Stimulated activated CD4-positive, alpha-beta T cell treated with anti-CD3 and anti-CD28 coated beads, Interleukin-15, amount 100 ng/mL, for 24 hours (primary cell): ENCODE data around the gene GMDS.

Experiments used
- DNase-seq: peaks from one replicate; pipeline ENCODE4 v3.0.0-alpha.2; 2020

GMDS gene

GRCh38 chr6:2237001-2237400 is 8.4 kb downstream of the GMDS start:
- DNase-seq: no peak

DNA sequence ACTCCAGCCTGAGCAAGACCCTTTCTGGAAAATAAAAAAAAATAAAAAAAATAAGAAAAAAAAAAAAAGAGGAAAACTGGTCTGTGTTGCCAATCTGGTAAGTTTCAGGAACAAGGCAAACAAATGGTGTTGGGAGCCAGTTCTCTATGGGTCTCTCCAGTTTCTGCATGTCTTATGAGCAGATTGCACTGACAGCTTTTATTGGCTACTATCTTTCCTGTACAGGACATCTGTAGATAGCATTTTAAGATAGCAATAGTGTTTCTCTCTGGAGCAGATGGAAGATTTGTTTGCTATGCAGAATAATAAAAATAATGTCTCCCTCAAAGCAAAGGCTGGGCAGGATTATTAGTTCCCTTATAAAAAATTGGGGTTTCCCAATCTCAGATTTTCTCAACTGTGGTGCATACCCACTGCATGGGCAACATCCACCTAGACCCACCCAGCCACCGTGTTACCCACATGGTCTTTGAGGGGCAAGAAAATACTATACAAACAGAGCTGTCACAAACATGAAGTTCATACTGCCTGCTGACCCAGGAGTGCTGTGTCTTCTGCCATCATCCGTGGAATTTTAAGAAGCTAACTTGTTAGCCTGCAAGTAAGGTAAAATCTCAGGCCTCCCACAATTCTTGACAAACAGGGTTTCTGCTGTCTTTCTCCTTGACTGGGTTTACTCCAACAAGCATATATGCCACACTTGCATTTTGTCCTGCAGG is 9.5 kb downstream of the GMDS start:
- no peak for DNase-seq

DNA sequence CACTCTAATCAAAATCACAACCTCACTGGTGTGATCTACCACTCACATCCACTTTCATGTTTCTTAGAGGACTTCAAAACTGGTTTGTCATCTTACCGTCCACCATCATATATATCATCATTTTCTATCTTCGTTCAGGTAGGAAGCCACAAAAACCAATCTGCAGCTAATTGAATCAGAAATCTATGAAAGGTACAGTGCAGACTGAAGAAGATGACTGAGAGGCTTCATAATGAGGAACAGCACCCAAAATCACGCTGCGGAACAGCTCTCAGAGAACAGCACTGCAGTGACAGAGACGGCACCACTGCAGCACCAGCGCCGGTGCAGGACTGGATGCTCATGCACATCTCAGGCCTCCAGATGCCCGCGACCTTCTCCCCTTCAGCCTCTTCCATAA is 13.0 kb downstream of the GMDS start:
- DNase-seq: no peak

DNA sequence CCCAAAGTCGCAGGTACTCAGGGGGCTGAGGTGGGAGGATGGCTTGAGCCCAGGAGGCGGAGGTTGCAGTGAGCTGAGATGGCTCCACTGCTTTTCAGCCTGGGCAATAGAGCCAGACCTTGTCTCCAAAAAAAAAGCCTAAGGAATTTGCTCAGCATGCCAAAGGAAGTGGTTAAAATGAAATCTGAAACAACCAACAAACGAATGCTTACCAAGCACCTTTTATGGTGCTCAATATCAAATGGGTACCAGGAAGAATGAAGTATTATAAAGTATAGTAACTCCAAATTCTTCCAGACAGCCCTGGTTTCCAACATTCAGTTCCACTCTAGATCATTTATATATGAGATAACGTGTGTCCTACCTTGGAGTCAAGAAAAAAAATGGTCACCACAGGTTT is 14.0 kb downstream of the GMDS start:
- DNase-seq: no peak

GRCh38 chr6:2230659-2231277 is 14.6 kb downstream of the GMDS start:
- DNase-seq: no peak

- DNase-seq: no peak
Measured at GRCh38 chr6:2229742-2230141, 15.7 kb downstream of the GMDS start.

DNA sequence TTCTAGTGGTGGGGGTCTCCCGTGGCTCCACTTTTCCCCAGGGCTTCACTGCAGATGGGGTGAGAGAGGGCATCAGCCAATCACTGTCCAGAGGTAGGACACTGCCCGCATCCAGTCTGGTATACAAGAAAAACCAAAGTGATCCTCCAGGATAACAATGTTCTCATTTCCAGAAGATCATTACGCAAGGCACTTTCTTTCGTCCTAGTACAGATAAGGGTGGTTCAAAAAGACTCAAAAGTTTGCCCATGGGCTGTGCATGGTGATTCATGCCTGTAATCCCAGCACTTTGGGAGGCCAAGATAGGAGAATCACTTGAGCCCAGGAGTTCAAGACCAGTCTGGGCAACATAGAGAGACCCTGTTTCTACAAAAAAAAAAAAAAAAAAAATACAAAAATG is 16.4 kb downstream of the GMDS start:
- no peak for DNase-seq

DNA sequence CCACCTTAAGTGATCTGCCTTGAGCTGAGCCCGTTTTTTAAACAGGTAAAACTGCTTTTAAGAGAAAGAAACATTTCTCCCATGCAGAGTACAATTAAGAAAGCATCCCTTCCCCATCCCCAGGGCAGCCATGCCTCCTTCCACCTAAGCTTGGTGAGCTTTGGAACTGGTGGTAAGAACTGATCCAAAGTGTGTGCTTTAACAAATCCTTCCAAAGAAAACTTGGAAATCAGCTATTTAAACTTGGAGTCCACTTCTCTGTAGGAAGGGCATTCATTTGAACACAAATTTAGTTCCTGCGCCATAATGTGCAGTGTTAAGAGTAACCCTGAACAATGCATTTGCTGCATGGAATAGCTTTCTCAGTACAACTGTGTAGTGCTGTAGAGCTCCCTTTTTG is 17.0 kb downstream of the GMDS start:
- DNase-seq: no peak

DNA sequence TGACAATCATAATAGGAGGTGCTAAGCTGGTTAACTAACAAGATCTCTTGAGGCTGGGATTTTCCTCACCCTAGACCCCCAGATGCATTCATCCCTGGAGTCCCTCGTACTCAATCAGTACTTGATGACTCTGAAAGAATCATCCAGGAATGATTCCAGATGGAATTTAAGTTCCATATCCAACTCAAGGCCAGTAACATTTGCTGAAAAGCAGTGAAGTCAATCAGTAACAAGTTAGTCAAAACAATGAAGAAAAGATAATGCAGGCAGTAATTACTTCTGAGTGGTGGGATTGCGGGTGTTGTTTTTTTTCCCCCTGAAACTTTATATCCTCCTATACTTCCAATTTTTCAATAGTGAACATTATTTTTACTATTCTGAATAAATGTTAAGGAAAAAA is 18.6 kb downstream of the GMDS start:
- no peak for DNase-seq

DNA sequence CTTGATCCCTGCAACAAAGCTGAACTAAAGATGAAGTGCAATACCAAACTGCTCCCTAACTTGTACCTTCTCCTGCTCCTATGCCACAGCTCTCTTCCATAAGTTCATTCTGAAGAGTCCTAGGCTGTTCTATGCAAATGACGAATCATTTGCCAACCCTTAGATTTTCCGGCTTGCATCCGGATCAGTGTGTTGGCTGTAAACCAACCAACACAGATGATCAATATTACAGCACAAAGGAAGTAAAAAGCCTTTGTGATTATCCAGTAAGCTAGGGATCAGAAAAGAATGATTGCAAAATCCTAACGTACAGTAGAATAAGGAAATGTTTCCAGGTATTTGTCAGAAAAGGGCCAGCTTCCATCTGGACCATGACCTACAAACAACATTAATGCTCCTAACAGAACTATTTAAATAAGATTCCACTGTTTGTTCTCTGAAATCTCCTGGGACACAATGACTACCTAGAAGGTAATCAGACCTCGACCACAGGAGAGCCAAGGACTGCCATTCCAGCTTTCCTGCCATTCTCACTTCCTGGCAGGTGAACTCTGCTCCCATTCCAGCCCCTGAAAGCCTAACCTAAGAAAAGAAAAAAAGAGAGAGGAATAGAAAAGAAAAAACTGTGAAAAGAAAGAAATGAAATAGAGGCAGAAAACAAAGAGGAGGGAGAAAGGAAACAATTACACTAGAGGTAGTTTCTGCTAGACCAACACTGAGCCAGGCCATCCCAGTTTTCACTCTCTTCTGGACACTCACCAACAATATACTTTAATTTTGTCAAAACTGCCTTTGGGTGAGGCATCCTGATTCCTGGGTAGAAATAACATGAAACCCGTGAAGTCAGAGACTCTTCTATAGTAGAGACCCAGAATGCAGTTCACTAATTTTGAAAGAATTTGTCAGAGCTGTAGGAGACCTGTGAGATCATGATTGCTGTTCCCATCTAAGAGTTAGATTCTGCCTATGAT is 19.7 kb downstream of the GMDS start:
- no peak for DNase-seq

- DNase-seq: no peak
Measured at GRCh38 chr6:2224847-2225382, 20.5 kb downstream of the GMDS start.

GRCh38 chr6:2222275-2222842 is 23.0 kb downstream of the GMDS start:
- no peak for DNase-seq

DNA sequence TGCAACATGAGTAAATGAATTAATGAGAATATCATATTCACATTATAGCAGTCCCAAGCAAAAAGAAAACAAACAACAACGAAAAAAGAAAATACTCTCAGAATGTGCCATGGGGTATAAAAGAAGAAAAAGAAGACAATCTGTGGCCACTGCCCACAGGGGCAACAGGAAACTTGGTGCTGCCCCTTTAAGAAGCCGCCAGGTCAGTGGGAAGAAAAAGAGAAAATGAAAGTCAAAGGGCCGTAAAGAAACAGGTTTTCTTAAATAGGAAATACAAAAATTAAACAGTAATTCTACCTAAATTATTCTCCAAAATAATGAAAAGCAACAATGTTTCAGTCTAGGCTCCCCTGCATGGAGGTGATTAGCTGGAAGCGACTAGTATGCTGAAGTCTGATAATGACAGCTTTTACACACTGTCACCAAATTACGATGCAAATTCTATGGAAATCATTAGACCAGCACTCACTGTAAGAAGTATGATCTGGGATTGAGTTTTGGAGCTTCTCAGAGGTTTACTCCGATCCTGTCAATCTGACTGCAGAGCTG is 23.6 kb downstream of the GMDS start:
- DNase-seq: no peak

GRCh38 chr6:2220154-2220553 is 25.3 kb downstream of the GMDS start:
- DNase-seq: no peak

GRCh38 chr6:2218866-2219265 is 26.5 kb downstream of the GMDS start:
- DNase-seq: no peak

GRCh38 chr6:2216794-2217383 is 28.5 kb downstream of the GMDS start:
- no peak for DNase-seq

GRCh38 chr6:2215342-2215741 is 30.1 kb downstream of the GMDS start:
- DNase-seq: no peak

- no peak for DNase-seq
Measured at GRCh38 chr6:2213086-2213485, 32.3 kb downstream of the GMDS start.

DNA sequence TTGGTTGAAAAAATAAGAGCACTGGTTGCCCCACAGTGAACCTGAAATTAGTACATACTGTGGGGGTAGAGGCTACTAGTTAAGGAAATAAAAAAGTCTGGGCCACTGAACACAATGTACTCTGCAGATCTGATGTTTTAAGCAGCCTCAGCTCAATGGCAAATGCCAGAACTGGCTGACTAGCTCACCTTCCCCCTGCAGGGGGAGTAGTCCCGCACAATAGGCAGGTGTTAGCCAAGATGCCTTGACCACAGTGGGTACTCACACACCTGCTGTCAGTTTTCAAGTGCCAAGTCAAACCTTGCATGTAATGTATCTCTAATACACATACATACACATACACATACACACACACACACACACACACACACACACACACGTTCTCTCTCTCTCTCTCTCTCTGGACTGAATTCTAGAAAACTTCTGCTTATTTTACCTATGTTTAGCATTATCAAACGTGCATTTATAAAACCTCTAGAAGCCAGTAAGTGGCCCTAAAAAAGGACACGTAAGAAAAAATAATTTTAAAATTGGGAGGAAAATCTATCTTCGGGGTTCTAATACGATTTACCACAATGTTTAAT is 36.1 kb downstream of the GMDS start:
- DNase-seq: peak; percentile 45

DNA sequence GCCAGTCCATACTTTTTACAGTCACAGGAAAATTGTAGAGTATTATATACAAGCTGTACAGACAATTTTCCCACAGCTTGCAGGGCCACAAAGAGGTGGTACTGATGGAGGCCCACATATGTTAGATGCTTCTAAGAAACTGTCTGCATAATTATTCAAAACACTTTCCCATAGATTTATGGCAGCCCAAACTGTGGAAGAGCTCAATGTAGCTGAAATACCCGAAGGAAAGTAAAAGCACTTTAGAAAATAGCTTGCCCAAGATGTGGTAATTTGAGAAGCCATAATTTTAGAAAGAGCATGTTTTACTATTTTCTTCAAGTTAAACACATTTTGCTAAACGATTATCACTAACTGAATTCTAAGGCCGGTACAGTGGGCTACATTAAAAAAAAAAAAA is 36.9 kb downstream of the GMDS start:
- no peak for DNase-seq

DNA sequence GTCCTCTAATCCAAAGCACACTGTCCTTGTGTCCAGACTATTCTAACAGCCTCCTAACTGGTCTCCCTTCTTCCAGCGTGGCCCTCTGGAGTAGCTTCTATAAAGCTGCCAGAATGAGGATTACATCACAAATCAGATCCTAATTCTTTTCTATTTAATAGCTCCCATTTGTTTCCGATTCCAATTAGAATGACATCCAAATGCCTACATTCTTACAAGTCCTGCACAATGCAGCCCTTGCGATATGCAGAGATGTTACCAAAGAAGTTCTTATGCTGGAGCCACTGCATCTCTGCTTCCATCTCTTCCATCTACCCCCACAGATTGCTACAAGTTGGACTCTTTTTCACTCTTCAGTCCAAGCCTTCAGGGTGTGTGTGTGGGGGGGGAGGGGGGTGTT is 40.0 kb downstream of the GMDS start:
- DNase-seq: no peak

DNA sequence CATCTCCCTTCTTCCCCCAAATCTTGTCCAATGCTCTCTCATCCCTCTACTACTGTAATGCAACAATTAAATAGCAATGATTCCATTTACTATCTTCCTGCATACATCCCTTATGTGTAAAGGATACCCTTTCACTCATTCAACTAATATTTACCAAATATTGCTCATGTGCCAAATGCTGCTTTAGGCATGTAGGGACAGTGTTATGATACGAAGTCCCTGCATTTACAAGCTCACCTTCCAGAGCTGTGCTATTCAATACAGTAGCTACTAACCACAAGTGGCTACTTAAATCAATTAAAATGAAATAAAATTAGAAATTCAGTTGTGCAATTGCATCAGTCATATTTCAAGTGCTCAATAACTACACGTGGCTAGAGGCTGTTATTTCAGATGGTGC is 41.1 kb downstream of the GMDS start:
- DNase-seq: no peak
